Testis (tissue), 3 donors: ENCODE results near the gene CLTRN. TPM values are rescaled to one million over a fixed set of nuclear protein-coding genes. Genes with fewer than 3 reads are reported as not detected.

ENCODE experiments used
- DNase-seq: peaks from one replicate; pipeline ENCODE4 v3.0.0-alpha.2; 2019
- H3K27ac ChIP-seq, 2 donors: fragments of 200-600 bp; sonication (generic); one replicate each; pipeline ENCODE4 v1.5.1; 2019
- H3K27me3 ChIP-seq: fragments of 200-600 bp; sonication (generic); one replicate; pipeline ENCODE4 v1.5.1; 2019
- H3K36me3 ChIP-seq: fragments of 200-600 bp; sonication (generic); one replicate; pipeline ENCODE4 v1.5.1; 2017; ENCODE audit warnings: low read depth; ENCODE audit errors: missing control alignments
- H3K4me1 ChIP-seq: fragments of 200-600 bp; sonication (generic); one replicate; pipeline ENCODE4 v1.5.1; 2019
- H3K4me3 ChIP-seq, 2 donors: fragments of 200-600 bp; sonication (generic); one replicate each; pipeline ENCODE4 v1.5.1; 2017 to 2019
- H3K9me3 ChIP-seq: fragments of 200-600 bp; sonication (generic); one replicate; pipeline ENCODE4 v1.5.1; 2017
- POLR2A ChIP-seq: fragments of 450-650 bp; IDR thresholded peaks from one replicate; pipeline ENCODE4 v1.6.1; 2017; ENCODE audit warnings: antibody characterized with exemption, mild to moderate bottlenecking, moderate library complexity
- WGBS, 2 donors: methylation state at CpG; one replicate each; pipeline ENCODE4 v1.1.5; 2018; 5-methylcytosine and 5-hydroxymethylcytosine counted together
- intact Hi-C: fragments of 100-400 bp; cut with DNase I; formaldehyde crosslinking; loops from one replicate; pipeline ENCODE4 v1.15.1; 2023; ENCODE audit warnings: low total_unique reads
- polyA plus RNA-seq: library from polyadenylated mRNA; stranded (reverse); fragments of 350-450 nt; fragmentation: Illumina TruSeq; extraction: RNeasy Lipid Tissue Mini Kit (QIAGEN cat#74804); gene quantifications from one replicate; pipeline ENCODE4 v1.2.3, GENCODE V29; 2014; ENCODE audit warnings: low read depth, low replicate concordance; ENCODE audit not compliant: insufficient read depth
- total RNA-seq, 2 donors: library from RNA; depleted of rRNA; stranded (reverse); fragments of >200 nt; gene quantifications; one replicate each; pipeline ENCODE4 v1.2.3, GENCODE V29; 2016
- TF ChIP-seq, protein P1 (sequence below), 3 experiments: fragments of 450-650 bp in 2 of 3; fragments of 200-600 bp in 1 of 3; sonication (generic) in 1 of 3; IDR thresholded peaks; one replicate each; pipeline ENCODE4 v1.5.1; 2016 to 2019; ENCODE audit warnings: antibody characterized with exemption in 3 of 3, mild to moderate bottlenecking in 2 of 3, moderate library complexity in 1 of 3

Gene CLTRN
- total and polyA plus RNA-seq, 3 donors from 2014 or later: 1.6 to 2.3 (median 1.9) TPM

DNA sequence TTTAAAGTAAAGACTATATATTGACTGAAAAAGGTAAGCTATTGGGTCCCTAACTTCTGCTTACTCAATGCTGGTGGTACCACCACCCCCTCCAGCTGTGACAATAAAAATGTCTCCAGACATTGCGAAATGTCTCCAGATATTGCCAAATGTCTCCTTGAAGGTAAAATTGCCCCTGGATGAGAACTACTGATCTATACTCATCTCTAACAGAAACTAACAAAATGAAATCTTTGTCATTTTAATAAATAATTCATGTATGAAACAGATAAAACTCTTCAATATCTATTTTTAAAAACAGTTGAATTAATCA is 20.1 kb downstream of the CLTRN start:
- TF ChIP-seq POLR2A: no peak
- TF ChIP-seq, protein P1, sequence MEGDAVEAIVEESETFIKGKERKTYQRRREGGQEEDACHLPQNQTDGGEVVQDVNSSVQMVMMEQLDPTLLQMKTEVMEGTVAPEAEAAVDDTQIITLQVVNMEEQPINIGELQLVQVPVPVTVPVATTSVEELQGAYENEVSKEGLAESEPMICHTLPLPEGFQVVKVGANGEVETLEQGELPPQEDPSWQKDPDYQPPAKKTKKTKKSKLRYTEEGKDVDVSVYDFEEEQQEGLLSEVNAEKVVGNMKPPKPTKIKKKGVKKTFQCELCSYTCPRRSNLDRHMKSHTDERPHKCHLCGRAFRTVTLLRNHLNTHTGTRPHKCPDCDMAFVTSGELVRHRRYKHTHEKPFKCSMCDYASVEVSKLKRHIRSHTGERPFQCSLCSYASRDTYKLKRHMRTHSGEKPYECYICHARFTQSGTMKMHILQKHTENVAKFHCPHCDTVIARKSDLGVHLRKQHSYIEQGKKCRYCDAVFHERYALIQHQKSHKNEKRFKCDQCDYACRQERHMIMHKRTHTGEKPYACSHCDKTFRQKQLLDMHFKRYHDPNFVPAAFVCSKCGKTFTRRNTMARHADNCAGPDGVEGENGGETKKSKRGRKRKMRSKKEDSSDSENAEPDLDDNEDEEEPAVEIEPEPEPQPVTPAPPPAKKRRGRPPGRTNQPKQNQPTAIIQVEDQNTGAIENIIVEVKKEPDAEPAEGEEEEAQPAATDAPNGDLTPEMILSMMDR (IDR thresholded peaks at IDR 0.05): no peak
- H3K36me3 ChIP-seq: no peaks in the 10 kb centered on the region
- intact Hi-C loops: no loop called here
- no peak for DNase-seq
- no peaks in the 10 kb centered on the region for H3K9me3 ChIP-seq
- WGBS, 2 donors: 89 to 100% methylated on average over 1 of the region's 1 CpG
- no peaks in the 10 kb centered on the region for H3K4me1 ChIP-seq
- H3K27me3 ChIP-seq: no peaks in the 10 kb centered on the region
- H3K27ac ChIP-seq: no peak overlapping the region
- no peak overlapping the region for H3K4me3 ChIP-seq

DNA sequence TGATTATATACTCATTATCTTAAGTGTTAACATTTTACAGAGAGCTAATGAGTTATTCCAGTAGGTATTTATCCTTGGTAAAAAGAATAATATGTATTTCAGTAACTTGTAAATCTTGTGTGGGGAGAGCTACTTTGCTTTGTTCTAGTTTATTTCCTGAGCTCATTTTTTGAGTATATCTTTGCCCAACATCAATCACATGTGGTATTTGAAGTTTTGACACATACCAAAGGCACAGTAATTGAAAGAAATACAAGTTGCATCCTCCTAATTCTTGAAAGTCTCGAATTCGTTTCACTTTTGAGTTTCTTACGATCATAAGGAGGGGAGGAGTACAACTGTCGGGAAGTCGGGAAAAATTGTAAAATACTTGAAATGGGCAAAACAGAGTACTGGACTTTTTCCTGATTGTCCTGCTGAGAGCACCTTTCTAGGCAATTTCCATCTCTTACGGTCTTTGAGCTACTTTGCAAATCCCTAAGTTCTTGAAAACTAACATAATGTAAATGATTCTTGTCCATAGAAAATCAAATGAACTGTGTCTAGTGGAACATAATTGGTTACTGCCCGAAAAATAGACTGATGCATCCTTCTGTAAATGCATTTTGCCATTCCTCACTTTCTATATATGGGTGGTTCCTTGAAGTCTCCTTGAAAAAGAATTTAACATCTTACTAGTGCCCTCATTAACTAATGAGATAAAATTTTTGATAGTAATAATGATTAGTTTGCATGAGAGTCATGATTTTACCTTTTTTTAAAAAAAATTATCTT is 20.6 kb downstream of the CLTRN start:
- Histone ChIP-seq H3K27ac (no peak overlapping the region), H3K9me3 (no peaks in the 10 kb centered on the region), H3K27me3 (no peaks in the 10 kb centered on the region), H3K36me3 (no peaks in the 10 kb centered on the region), H3K4me1 (no peaks in the 10 kb centered on the region), H3K4me3 (no peak overlapping the region)
- intact Hi-C loops: no loop called here
- DNase-seq: no peak
- TF ChIP-seq, protein P1 (IDR thresholded peaks at IDR 0.05): no peak
- TF ChIP-seq POLR2A: no peak
- 83 to 87% methylated on average over 7 of the region's 7 CpGs for WGBS, 2 donors

DNA sequence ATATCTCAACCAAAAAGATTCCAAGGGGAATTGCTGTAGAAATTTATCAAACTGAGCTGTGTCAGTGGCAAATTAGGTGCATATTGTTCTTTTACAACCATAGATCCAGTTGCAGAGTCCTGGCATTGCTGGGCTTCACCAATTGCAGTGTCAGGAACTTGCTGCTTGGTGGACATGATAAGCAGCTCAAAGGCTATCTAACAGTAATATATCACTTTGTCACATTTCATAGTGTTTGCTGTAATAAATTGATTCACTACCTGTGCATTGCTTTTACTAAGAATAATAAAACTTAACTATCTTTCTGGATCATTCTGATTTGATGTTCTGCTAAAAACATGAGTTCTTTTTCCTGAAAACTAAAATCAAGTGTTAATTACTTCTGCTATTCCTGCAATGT is 33.0 kb downstream of the CLTRN start:
- Histone ChIP-seq H3K36me3 (no peaks in the 10 kb centered on the region), H3K4me1 (no peaks in the 10 kb centered on the region), H3K4me3 (no peak overlapping the region), H3K9me3 (no peaks in the 10 kb centered on the region), H3K27me3 (no peaks in the 10 kb centered on the region), H3K27ac (no peak overlapping the region)
- DNase-seq: no peak
- TF ChIP-seq POLR2A: no peak
- TF ChIP-seq, protein P1 (IDR thresholded peaks at IDR 0.05): no peak
- intact Hi-C loops: no loop called here

DNA sequence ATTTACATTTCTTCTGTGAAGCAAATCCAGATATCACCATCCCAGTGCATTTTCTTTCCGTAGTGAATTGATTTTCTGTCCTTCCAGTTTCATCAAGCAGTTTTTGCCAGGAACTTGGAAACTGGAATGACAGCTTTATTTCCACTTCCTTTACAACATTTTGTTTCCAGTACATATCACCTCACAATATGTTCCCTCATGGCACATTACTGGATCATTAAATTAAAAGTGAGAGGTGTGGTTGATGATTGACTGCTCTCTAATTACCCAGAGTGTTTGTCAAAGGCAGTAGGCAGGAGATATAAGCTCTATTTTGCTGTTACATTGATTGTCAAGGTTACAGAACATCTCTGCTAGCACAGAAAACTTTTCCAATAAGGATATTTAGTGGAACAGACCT is 41.6 kb downstream of the CLTRN start:
- TF ChIP-seq, protein P1 (IDR thresholded peaks at IDR 0.05): no peak
- TF ChIP-seq POLR2A: no peak
- intact Hi-C loops: no loop called here
- no peaks in the 10 kb centered on the region for H3K27me3 ChIP-seq
- DNase-seq: no peak
- 69 to 84% methylated on average over 1 of the region's 1 CpG for WGBS, 2 donors
- no peak overlapping the region for H3K27ac ChIP-seq
- no peak overlapping the region for H3K4me3 ChIP-seq
- H3K4me1 ChIP-seq: no peaks in the 10 kb centered on the region
- no peaks in the 10 kb centered on the region for H3K36me3 ChIP-seq
- H3K9me3 ChIP-seq: no peaks in the 10 kb centered on the region
